ENCODE data around the gene MAP3K13. TPM values are rescaled to one million over a fixed set of nuclear protein-coding genes. Genes with fewer than 3 reads are reported as not detected.
A peak's percentile ranks its signal among the peaks of the same experiment; 100 is the strongest.

Gene MAP3K13
- total and polyA plus RNA-seq, 7 donors = 2.6 to 7.6 (median 5.0) TPM

GRCh38 chr3:185422677-185423076, 59.7 kb downstream of the MAP3K13 start:
- H3K36me3 ChIP-seq (ENCODE audit: insufficient read depth in 1 of 2, low read depth in 1 of 2) = no peaks in the 10 kb centered on the region
- H3K4me3 ChIP-seq = no peak overlapping the region
- H3K9me3 ChIP-seq = no peaks in the 10 kb centered on the region
- peak in 1 of 4 donors; percentile 26 for ATAC-seq
- no peak overlapping the region for H3K27ac ChIP-seq
- intact Hi-C loops (cut with DNase I) = no loop called here
- peaks cover 14% of the 10 kb centered on the region for H3K4me1 ChIP-seq
- DNase-seq = no peak
- WGBS, 3 donors = 95 to 97% (median 96%) methylated on average over 4 of the region's 4 CpGs
- no peaks in the 10 kb centered on the region for H3K27me3 ChIP-seq (ENCODE audit: insufficient read depth in 3 of 3, low read length in 2 of 3)
- no peak for TF ChIP-seq CTCF (IDR thresholded peaks at IDR 0.05)

- DNase-seq = peak in 1 of 2 donors; percentile 32
- Histone ChIP-seq H3K27ac (no peak overlapping the region), H3K36me3 (ENCODE audit: insufficient read depth in 1 of 2, low read depth in 1 of 2) (no peaks in the 10 kb centered on the region), H3K9me3 (no peaks in the 10 kb centered on the region), H3K27me3 (ENCODE audit: insufficient read depth in 3 of 3, low read length in 2 of 3) (no peaks in the 10 kb centered on the region), H3K4me1 (peaks cover 14% of the 10 kb centered on the region), H3K4me3 (no peak overlapping the region)
- peak; percentile 80 to 92 (median 86) for ATAC-seq
- WGBS, 3 donors = 37 to 53% (median 42%) methylated on average over 3 of the region's 3 CpGs
- TF ChIP-seq CTCF (IDR thresholded peaks at IDR 0.05) = no peak
- intact Hi-C loops (cut with DNase I) = no loop called here
Observed at GRCh38 chr3:185423178-185423577, 60.2 kb downstream of the MAP3K13 start.

GRCh38 chr3:185424435-185424834, 61.5 kb downstream of the MAP3K13 start:
- Histone ChIP-seq H3K27ac (no peak overlapping the region), H3K36me3 (ENCODE audit: insufficient read depth in 1 of 2, low read depth in 1 of 2) (peaks cover 0 to 8% of the 10 kb centered on the region in 2 donors), H3K9me3 (no peaks in the 10 kb centered on the region), H3K27me3 (ENCODE audit: insufficient read depth in 3 of 3, low read length in 2 of 3) (no peaks in the 10 kb centered on the region), H3K4me1 (peaks cover 14% of the 10 kb centered on the region), H3K4me3 (no peak overlapping the region)
- DNase-seq = no peak
- WGBS, 3 donors = 85 to 96% (median 93%) methylated on average over 1 of the region's 1 CpG
- ATAC-seq = no peak
- intact Hi-C loops (cut with DNase I) = no loop called here
- no peak for TF ChIP-seq CTCF (IDR thresholded peaks at IDR 0.05)

- no peaks in the 10 kb centered on the region for H3K27me3 ChIP-seq (ENCODE audit: insufficient read depth in 3 of 3, low read length in 2 of 3)
- no peaks in the 10 kb centered on the region for H3K9me3 ChIP-seq
- H3K4me1 ChIP-seq = no peaks in the 10 kb centered on the region
- no peak overlapping the region for H3K27ac ChIP-seq
- DNase-seq (no peak), ATAC-seq (no peak)
- WGBS, 3 donors = 93 to 95% (median 94%) methylated on average over 4 of the region's 4 CpGs
- intact Hi-C loops (cut with DNase I) = no loop called here
- peaks cover 0 to 17% of the 10 kb centered on the region in 2 donors for H3K36me3 ChIP-seq (ENCODE audit: insufficient read depth in 1 of 2, low read depth in 1 of 2)
- no peak for TF ChIP-seq CTCF (IDR thresholded peaks at IDR 0.05)
- H3K4me3 ChIP-seq = no peak overlapping the region
Observed at GRCh38 chr3:185430375-185430774, 67.4 kb downstream of the MAP3K13 start.

GRCh38 chr3:185439745-185440466, 77.0 kb downstream of the MAP3K13 start:
- 88 to 89% (median 89%) methylated on average over 7 of the region's 7 CpGs for WGBS, 3 donors
- DNase-seq (no peak), ATAC-seq (no peak)
- no peak for TF ChIP-seq CTCF (IDR thresholded peaks at IDR 0.05)
- Histone ChIP-seq H3K36me3 (ENCODE audit: insufficient read depth in 1 of 2, low read depth in 1 of 2) (peaks cover 0 to 10% of the 10 kb centered on the region in 2 donors), H3K9me3 (no peaks in the 10 kb centered on the region), H3K27me3 (ENCODE audit: insufficient read depth in 3 of 3, low read length in 2 of 3) (no peaks in the 10 kb centered on the region), H3K4me3 (no peak overlapping the region), H3K4me1 (no peaks in the 10 kb centered on the region), H3K27ac (no peak overlapping the region)
- intact Hi-C loops (cut with DNase I) = no loop called here

Measured in psoas muscle (tissue), 8 donors.